ENCODE results near the gene KRTAP5-3.

Gene KRTAP5-3

GRCh38 chr11:1563149-1563638 lies 45.1 kb downstream of the KRTAP5-3 start:
- no peak for DNase-seq

GRCh38 chr11:1562469-1563148 lies 45.7 kb downstream of the KRTAP5-3 start:
- DNase-seq: no peak

- DNase-seq: no peak
Measured at GRCh38 chr11:1561955-1562354, 46.3 kb downstream of the KRTAP5-3 start.

- DNase-seq: no peak
Measured at GRCh38 chr11:1561266-1561665, 47.0 kb downstream of the KRTAP5-3 start.

GRCh38 chr11:1560649-1561251 lies 47.5 kb downstream of the KRTAP5-3 start:
- no peak for DNase-seq

- DNase-seq: no peak
Measured at GRCh38 chr11:1560002-1560648, 48.1 kb downstream of the KRTAP5-3 start.

- DNase-seq: no peak
Measured at GRCh38 chr11:1559111-1559951, 48.9 kb downstream of the KRTAP5-3 start.

- no peak for DNase-seq
Measured at GRCh38 chr11:1558775-1559110, 49.5 kb downstream of the KRTAP5-3 start.

GRCh38 chr11:1557904-1558774 lies 50.1 kb downstream of the KRTAP5-3 start:
- no peak for DNase-seq
